HepG2 (cell line): Measurements from ENCODE around the gene GIPC1. TPM values are rescaled to one million over a fixed set of nuclear protein-coding genes. Genes with fewer than 3 reads are reported as not detected.

ENCODE experiments used
- ATAC-seq: fragments of 200-7000 bp; cut with Tn5 transposase; 3 replicates; pipeline ENCODE4 v1.9.1; 2020; ENCODE audit warnings: mild to moderate bottlenecking, moderate library complexity
- BruUV-seq: library from RNA; stranded (reverse); fragments of 400-500 nt; replicated peaks from 2 replicates; lab custom pipeline; 2021; lab: Mats Ljungman, UMichigan
- CTCF ChIA-PET: fragments of 300-600 bp; formaldehyde crosslinking; extraction: SDS; loops from one replicate; lab custom pipeline; 2021; ENCODE audit warnings: low total read pairs, inconsistent platforms, low intra/inter-chr PET ratio; lab: Yijun Ruan, JAX
- POLR2A ChIA-PET: fragments of 350-600 bp; sonication (Branson Sonifier 250); formaldehyde crosslinking; loops from one replicate; lab custom pipeline; 2020; ENCODE audit warnings: antibody characterized with exemption, inconsistent platforms; lab: Yijun Ruan, JAX
- DNase-seq: peaks from one replicate; pipeline ENCODE4 v3.0.0-alpha.2; 2015; ENCODE audit warnings: low spot score
- FAIRE-seq: peaks from 3 replicates; lab custom pipeline; 2011; peaks lifted over from hg19 to GRCh38; lab: Jason Lieb, UNC
- H2AFZ ChIP-seq: one replicate; pipeline ENCODE4 v1.6.1; 2011; ENCODE audit warnings: low read length, inconsistent platforms
- H3K27ac ChIP-seq: fragments of 300-600 bp; 3 replicates; pipeline ENCODE4 v1.8.0; 2011; ENCODE audit warnings: mixed run types, mild to moderate bottlenecking, mixed read lengths, low read length, inconsistent platforms; ENCODE audit not compliant: insufficient read depth; ENCODE audit errors: extremely low read length
- H3K27me3 ChIP-seq, 2 experiments: fragments of 200-600 bp in 1 of 2; 2 replicates in 1 of 2; 3 replicates in 1 of 2; pipeline versions ENCODE4 v1.6.0 to v1.8.0; 2011; ENCODE audit warnings: low read length in 2 of 2, mild to moderate bottlenecking in 2 of 2, moderate library complexity in 2 of 2, inconsistent platforms in 1 of 2; ENCODE audit not compliant: insufficient read depth in 2 of 2, control insufficient read depth in 1 of 2
- H3K36me3 ChIP-seq, 2 experiments: fragments of 200-600 bp in 1 of 2; replicated peaks in 1 of 2; 2 replicates in 1 of 2; 3 replicates in 1 of 2; pipeline versions ENCODE4 v1.5.1 to v1.8.0; 2011; ENCODE audit warnings: low read length in 2 of 2, inconsistent platforms in 1 of 2; ENCODE audit not compliant: insufficient read depth in 2 of 2, control insufficient read depth in 1 of 2
- H3K4me1 ChIP-seq: 2 replicates; pipeline ENCODE4 v1.5.1; 2012; ENCODE audit warnings: low read length, inconsistent platforms; ENCODE audit not compliant: insufficient read depth
- H3K4me2 ChIP-seq: 2 replicates; pipeline ENCODE4 v1.6.0; 2011; ENCODE audit warnings: low read depth, low read length, inconsistent platforms
- H3K4me3 ChIP-seq, 3 experiments: fragments of 200-600 bp in 1 of 3; sonication (generic), shearing (Covaris generic) in 1 of 3; replicated peaks in 1 of 3; 2 replicates each; pipeline ENCODE4 v1.5.1; 2011 to 2016; ENCODE audit warnings: low read length in 3 of 3, inconsistent platforms in 2 of 3, low read depth in 2 of 3, mild to moderate bottlenecking in 2 of 3, control low read depth in 1 of 3, mixed read lengths in 1 of 3; ENCODE audit not compliant: insufficient read depth in 1 of 3
- H3K79me2 ChIP-seq: one replicate; pipeline ENCODE4 v1.6.1; 2011; ENCODE audit warnings: low read length, inconsistent platforms; ENCODE audit not compliant: insufficient read depth
- H3K9ac ChIP-seq: 2 replicates; pipeline ENCODE4 v1.6.0; 2011; ENCODE audit warnings: mild to moderate bottlenecking, low read depth, low read length, inconsistent platforms; ENCODE audit not compliant: insufficient read depth
- H3K9me3 ChIP-seq: 2 replicates; pipeline ENCODE4 v1.5.1; 2012; ENCODE audit warnings: mild to moderate bottlenecking, low read length
- H4K20me1 ChIP-seq: 2 replicates; pipeline ENCODE4 v1.6.0; 2011; ENCODE audit warnings: inconsistent platforms, mild to moderate bottlenecking, low read length, moderate library complexity; ENCODE audit not compliant: insufficient read depth
- FLYWCH1 ChIP-seq: sonication (generic); formaldehyde crosslinking; IDR thresholded peaks from 2 replicates; pipeline ENCODE4 v1.8.1; 2023; ENCODE audit warnings: mild to moderate bottlenecking, missing genetic modification reagents
- FOXA1 ChIP-seq, 2 experiments: fragments of 450-650 bp in 1 of 2; sonication (generic) in 1 of 2; formaldehyde crosslinking in 1 of 2; IDR thresholded peaks; 2 replicates each; pipeline versions ENCODE4 v1.4.0 to v1.6.1; 2016 to 2020; ENCODE audit warnings: missing genetic modification reagents in 1 of 2
- NFIB ChIP-seq: sonication (generic); formaldehyde crosslinking; IDR thresholded peaks from 2 replicates; pipeline ENCODE4 v1.9.0; 2021; ENCODE audit warnings: missing genetic modification reagents, mild to moderate bottlenecking, borderline replicate concordance
- POGZ ChIP-seq: sonication (generic); formaldehyde crosslinking; IDR thresholded peaks from 2 replicates; pipeline ENCODE4 v1.4.0; 2020; ENCODE audit warnings: mild to moderate bottlenecking, missing genetic modification reagents
- RELA ChIP-seq: sonication (generic); formaldehyde crosslinking; IDR thresholded peaks from 2 replicates; pipeline ENCODE4 v1.4.0; 2020; ENCODE audit warnings: missing genetic modification reagents
- ZBTB20 ChIP-seq: sonication (generic); formaldehyde crosslinking; IDR thresholded peaks from 2 replicates; pipeline ENCODE4 v1.8.1; 2023; ENCODE audit warnings: missing genetic modification reagents, low read depth, mild to moderate bottlenecking, borderline replicate concordance
- ZNF17 ChIP-seq: sonication (generic); formaldehyde crosslinking; IDR thresholded peaks from 2 replicates; pipeline ENCODE4 v1.5.0; 2020; ENCODE audit warnings: mild to moderate bottlenecking, missing genetic modification reagents
- ZNF468 ChIP-seq: sonication (generic); formaldehyde crosslinking; IDR thresholded peaks from 2 replicates; pipeline ENCODE4 v1.8.0; 2022; ENCODE audit warnings: mild to moderate bottlenecking, moderate library complexity, missing genetic modification reagents
- ZNF501 ChIP-seq: sonication (generic); formaldehyde crosslinking; IDR thresholded peaks from 2 replicates; pipeline ENCODE4 v1.5.1; 2020; ENCODE audit warnings: mild to moderate bottlenecking, moderate library complexity, missing genetic modification reagents
- ZNF598 ChIP-seq: sonication (generic); formaldehyde crosslinking; IDR thresholded peaks from 2 replicates; pipeline ENCODE4 v1.5.1; 2020; ENCODE audit warnings: mild to moderate bottlenecking, missing genetic modification reagents, borderline replicate concordance
- ZNF816 ChIP-seq: sonication (generic); formaldehyde crosslinking; IDR thresholded peaks from 2 replicates; pipeline ENCODE4 v1.8.0; 2022; ENCODE audit warnings: missing genetic modification reagents, mild to moderate bottlenecking, borderline replicate concordance
- WGBS: methylation state at CpG from one replicate; pipeline ENCODE4 v1.1.6; 2017; ENCODE audit warnings: low lambda C conversion rate; 5-methylcytosine and 5-hydroxymethylcytosine counted together
- in situ Hi-C: cut with HindIII; loops from 2 replicates; pipeline ENCODE4 v1.10.0; 2017; ENCODE audit warnings: low pct_unique_long_range_greater_than_20kb; ENCODE audit not compliant: extremely low pct_ligation_motif_present
- intact Hi-C: fragments of 100-400 bp; cut with micrococcal nuclease; formaldehyde crosslinking; loops from one replicate; pipeline ENCODE4 v1.10.0; 2022; ENCODE audit not compliant: unreplicated experiment
- polyA plus RNA-seq, 8 experiments: library from polyadenylated mRNA; depleted of rRNA in 3 of 8; stranded (reverse) in 7 of 8; unstranded in 1 of 8; fragments of >200 nt; fragmentation: Illumina TruSeq in 4 of 8; extraction: Trizol in 4 of 8; gene quantifications; 2 replicates each; pipeline versions ENCODE4 v1.2.1 to v1.2.3, GENCODE V29; 2011 to 2016; ENCODE audit warnings: low read depth in 4 of 8, missing spikeins in 1 of 8, mixed read lengths in 1 of 8; ENCODE audit not compliant: insufficient read depth in 1 of 8
- total RNA-seq, 5 experiments: library from RNA; depleted of rRNA; stranded (reverse); fragments of >200 nt; fragmentation: Illumina TruSeq; extraction: Trizol; gene quantifications; 2 replicates each; pipeline ENCODE4 v1.2.3, GENCODE V29; 2016; ENCODE audit warnings: low read depth in 1 of 5
- TF ChIP-seq, protein P1 (sequence below): sonication (generic); formaldehyde crosslinking; IDR thresholded peaks from 2 replicates; pipeline ENCODE4 v1.4.0; 2020; ENCODE audit warnings: mild to moderate bottlenecking, missing genetic modification reagents
- TF ChIP-seq, protein P2 (sequence below): sonication (generic); formaldehyde crosslinking; IDR thresholded peaks from 2 replicates; pipeline ENCODE4 v1.4.0; 2020; ENCODE audit warnings: missing genetic modification reagents
- TF ChIP-seq, protein P3 (sequence below): sonication (generic); formaldehyde crosslinking; IDR thresholded peaks from 2 replicates; pipeline ENCODE4; 2020; ENCODE audit warnings: missing genetic modification reagents, mild to moderate bottlenecking, borderline replicate concordance
- TF ChIP-seq, protein P4 (sequence below): sonication (generic); formaldehyde crosslinking; IDR thresholded peaks from 2 replicates; pipeline ENCODE4 v1.8.0; 2022; ENCODE audit warnings: missing genetic modification reagents, mild to moderate bottlenecking, inconsistent platforms, borderline replicate concordance
- TF ChIP-seq, protein P5 (sequence below): sonication (generic); formaldehyde crosslinking; IDR thresholded peaks from 2 replicates; pipeline ENCODE4 v1.4.0; 2020; ENCODE audit warnings: mild to moderate bottlenecking, low read depth, missing genetic modification reagents

The GIPC1 gene
- total and polyA plus RNA-seq, 2 of the 13 experiments (the other 11 are each of a cell fraction or from before 2014, with no cell fraction given), result 27.1 to 48.1 TPM

DNA sequence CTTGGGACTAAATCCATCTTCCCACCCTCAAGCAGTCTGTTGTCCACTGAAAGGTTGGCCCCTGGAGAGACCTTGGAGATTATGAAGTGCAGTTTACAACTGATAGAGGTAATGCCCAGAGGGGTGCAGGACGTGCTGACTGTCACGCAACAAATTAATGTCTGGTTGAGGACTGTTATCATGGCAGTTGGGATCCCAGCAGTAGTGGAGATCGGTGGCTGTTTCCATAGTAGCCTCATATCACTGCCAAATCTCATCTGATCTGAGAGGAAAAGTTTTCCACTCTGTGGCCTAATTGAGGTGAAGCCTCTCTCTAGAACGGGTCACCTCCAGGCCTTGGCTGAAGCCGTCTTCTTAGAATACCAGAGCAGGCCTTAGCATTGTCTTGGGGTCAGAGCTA is 37.5 kb upstream of the GIPC1 start:
- H4K20me1 ChIP-seq, result peaks cover 3% of the 10 kb centered on the region; the same call in 1 of the 2 replicates
- no peak overlapping the region for H3K27ac ChIP-seq
- intact Hi-C loops, result no loop called here
- CTCF ChIA-PET, result no interaction called here
- no peaks in the 10 kb centered on the region; a peak in 1 of 5 replicates for H3K27me3 ChIP-seq
- H3K4me2 ChIP-seq, result no peak overlapping the region
- H2AFZ ChIP-seq, result no peak overlapping the region
- no TSS peak for BruUV-seq
- FAIRE-seq, result no peak
- POLR2A ChIA-PET, result interaction anchor here (1.6 to 7.1 kb wide), 2 partner anchors 14 to 15 kb away, joined by 7 to 36 read pairs; partner anchors contain the start of gene DNAJB1
- DNase-seq, result no peak
- TF ChIP-seq, protein P1, sequence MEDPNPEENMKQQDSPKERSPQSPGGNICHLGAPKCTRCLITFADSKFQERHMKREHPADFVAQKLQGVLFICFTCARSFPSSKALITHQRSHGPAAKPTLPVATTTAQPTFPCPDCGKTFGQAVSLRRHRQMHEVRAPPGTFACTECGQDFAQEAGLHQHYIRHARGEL (CRISPR knock-in tag), result no peak
- no peak for TF ChIP-seq ZNF17
- TF ChIP-seq, protein P2, sequence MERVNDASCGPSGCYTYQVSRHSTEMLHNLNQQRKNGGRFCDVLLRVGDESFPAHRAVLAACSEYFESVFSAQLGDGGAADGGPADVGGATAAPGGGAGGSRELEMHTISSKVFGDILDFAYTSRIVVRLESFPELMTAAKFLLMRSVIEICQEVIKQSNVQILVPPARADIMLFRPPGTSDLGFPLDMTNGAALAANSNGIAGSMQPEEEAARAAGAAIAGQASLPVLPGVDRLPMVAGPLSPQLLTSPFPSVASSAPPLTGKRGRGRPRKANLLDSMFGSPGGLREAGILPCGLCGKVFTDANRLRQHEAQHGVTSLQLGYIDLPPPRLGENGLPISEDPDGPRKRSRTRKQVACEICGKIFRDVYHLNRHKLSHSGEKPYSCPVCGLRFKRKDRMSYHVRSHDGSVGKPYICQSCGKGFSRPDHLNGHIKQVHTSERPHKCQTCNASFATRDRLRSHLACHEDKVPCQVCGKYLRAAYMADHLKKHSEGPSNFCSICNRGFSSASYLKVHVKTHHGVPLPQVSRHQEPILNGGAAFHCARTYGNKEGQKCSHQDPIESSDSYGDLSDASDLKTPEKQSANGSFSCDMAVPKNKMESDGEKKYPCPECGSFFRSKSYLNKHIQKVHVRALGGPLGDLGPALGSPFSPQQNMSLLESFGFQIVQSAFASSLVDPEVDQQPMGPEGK (CRISPR knock-in tag), result no peak
- TF ChIP-seq ZNF501, result no peak
- TF ChIP-seq NFIB, result no peak
- TF ChIP-seq ZNF816, result no peak
- TF ChIP-seq, protein P3, sequence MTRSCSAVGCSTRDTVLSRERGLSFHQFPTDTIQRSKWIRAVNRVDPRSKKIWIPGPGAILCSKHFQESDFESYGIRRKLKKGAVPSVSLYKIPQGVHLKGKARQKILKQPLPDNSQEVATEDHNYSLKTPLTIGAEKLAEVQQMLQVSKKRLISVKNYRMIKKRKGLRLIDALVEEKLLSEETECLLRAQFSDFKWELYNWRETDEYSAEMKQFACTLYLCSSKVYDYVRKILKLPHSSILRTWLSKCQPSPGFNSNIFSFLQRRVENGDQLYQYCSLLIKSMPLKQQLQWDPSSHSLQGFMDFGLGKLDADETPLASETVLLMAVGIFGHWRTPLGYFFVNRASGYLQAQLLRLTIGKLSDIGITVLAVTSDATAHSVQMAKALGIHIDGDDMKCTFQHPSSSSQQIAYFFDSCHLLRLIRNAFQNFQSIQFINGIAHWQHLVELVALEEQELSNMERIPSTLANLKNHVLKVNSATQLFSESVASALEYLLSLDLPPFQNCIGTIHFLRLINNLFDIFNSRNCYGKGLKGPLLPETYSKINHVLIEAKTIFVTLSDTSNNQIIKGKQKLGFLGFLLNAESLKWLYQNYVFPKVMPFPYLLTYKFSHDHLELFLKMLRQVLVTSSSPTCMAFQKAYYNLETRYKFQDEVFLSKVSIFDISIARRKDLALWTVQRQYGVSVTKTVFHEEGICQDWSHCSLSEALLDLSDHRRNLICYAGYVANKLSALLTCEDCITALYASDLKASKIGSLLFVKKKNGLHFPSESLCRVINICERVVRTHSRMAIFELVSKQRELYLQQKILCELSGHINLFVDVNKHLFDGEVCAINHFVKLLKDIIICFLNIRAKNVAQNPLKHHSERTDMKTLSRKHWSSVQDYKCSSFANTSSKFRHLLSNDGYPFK (CRISPR knock-in tag), result no peak
- no peak for TF ChIP-seq ZNF598
- TF ChIP-seq RELA (CRISPR knock-in tag), result no peak
- no peak for TF ChIP-seq POGZ (CRISPR knock-in tag)
- TF ChIP-seq, protein P4, sequence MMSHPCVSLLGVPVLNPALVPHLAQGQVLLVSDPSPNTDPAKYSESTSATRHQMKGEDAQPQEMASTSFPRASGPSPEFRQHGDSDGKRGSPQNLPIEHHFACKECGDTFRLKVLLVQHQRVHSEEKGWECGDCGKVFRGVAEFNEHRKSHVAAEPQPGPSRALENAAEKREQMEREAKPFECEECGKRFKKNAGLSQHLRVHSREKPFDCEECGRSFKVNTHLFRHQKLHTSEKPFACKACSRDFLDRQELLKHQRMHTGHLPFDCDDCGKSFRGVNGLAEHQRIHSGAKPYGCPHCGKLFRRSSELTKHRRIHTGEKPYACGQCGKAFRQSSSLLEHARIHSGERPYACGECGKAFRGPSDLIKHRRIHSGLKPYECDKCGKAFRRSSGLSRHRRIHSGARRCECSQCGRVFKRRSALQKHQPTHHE (CRISPR knock-in tag), result no peak
- no peak for TF ChIP-seq FLYWCH1 (CRISPR knock-in tag)
- no peak for TF ChIP-seq ZBTB20
- TF ChIP-seq ZNF468 (CRISPR knock-in tag), result no peak
- TF ChIP-seq FOXA1 (IDR thresholded peaks at IDR 0.05), result no peak
- no peak for TF ChIP-seq FOXA1 (CRISPR knock-in tag; IDR thresholded peaks at IDR 0.05)
- TF ChIP-seq, protein P5, sequence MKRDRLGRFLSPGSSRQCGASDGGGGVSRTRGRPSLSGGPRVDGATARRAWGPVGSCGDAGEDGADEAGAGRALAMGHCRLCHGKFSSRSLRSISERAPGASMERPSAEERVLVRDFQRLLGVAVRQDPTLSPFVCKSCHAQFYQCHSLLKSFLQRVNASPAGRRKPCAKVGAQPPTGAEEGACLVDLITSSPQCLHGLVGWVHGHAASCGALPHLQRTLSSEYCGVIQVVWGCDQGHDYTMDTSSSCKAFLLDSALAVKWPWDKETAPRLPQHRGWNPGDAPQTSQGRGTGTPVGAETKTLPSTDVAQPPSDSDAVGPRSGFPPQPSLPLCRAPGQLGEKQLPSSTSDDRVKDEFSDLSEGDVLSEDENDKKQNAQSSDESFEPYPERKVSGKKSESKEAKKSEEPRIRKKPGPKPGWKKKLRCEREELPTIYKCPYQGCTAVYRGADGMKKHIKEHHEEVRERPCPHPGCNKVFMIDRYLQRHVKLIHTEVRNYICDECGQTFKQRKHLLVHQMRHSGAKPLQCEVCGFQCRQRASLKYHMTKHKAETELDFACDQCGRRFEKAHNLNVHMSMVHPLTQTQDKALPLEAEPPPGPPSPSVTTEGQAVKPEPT (CRISPR knock-in tag), result no peak
- no peak overlapping the region for H3K4me3 ChIP-seq
- H3K9ac ChIP-seq, result no peak overlapping the region
- H3K4me1 ChIP-seq, result peaks cover 48% of the 10 kb centered on the region
- no peaks in the 10 kb centered on the region for H3K9me3 ChIP-seq
- H3K36me3 ChIP-seq, result peaks cover 2 to 10% of the 10 kb centered on the region in 2 experiments; a peak in 3 of 5 replicates
- ATAC-seq, result no peak
- WGBS, result 100% methylated on average over 4 of the region's 5 CpGs
- peaks cover 59% of the 10 kb centered on the region for H3K79me2 ChIP-seq
- in situ Hi-C loops, result no loop called here
